ENCODE results near the gene USP6. TPM values are rescaled to one million over a fixed set of nuclear protein-coding genes. Genes with fewer than 3 reads are reported as not detected.
"Not testable (repeated sequence)": the region's sequence is repeated elsewhere in the genome, so short reads cannot be mapped to it uniquely, and the experiment has no call there.

Gene USP6
- total RNA-seq, 1 donor from 2014 or later, result 0.30 TPM

- no peaks in the 10 kb centered on the region for H3K9me3 ChIP-seq
- H3K4me1 ChIP-seq, result no peaks in the 10 kb centered on the region
- no peak for TF ChIP-seq CTCF (IDR thresholded peaks at IDR 0.05)
- peak in 1 of 2 donors; percentile 28 for ATAC-seq
- peak; percentile 26 for DNase-seq
- intact Hi-C loops (cut with DNase I), result no loop called here
- H3K36me3 ChIP-seq, result peaks cover 41% of the 10 kb centered on the region
- H3K27me3 ChIP-seq (ENCODE audit: low read depth), result no peaks in the 10 kb centered on the region
- H3K4me3 ChIP-seq, result no peak overlapping the region
- no peak overlapping the region for H3K27ac ChIP-seq
Observed at GRCh38 chr17:5211458-5211857, 95.6 kb downstream of the USP6 start.

- ATAC-seq; H3K9me3 ChIP-seq; DNase-seq; H3K27me3 ChIP-seq (ENCODE audit: low read depth); H3K4me1 ChIP-seq; H3K27ac ChIP-seq; intact Hi-C loops (cut with DNase I); H3K4me3 ChIP-seq: not testable (repeated sequence)
- H3K36me3 ChIP-seq, result peaks cover 39% of the 10 kb centered on the region
Observed at GRCh38 chr17:5217562-5217961, 101.7 kb downstream of the USP6 start.

- no peak overlapping the region for H3K27ac ChIP-seq
- no peaks in the 10 kb centered on the region for H3K9me3 ChIP-seq
- TF ChIP-seq CTCF (IDR thresholded peaks at IDR 0.05), result no peak
- H3K27me3 ChIP-seq (ENCODE audit: low read depth), result no peaks in the 10 kb centered on the region
- intact Hi-C loops (cut with DNase I), result no loop called here
- H3K4me1 ChIP-seq, result no peaks in the 10 kb centered on the region
- DNase-seq (peak; percentile 2), ATAC-seq (no peak)
- H3K4me3 ChIP-seq, result no peak overlapping the region
- H3K36me3 ChIP-seq, result peaks cover 39% of the 10 kb centered on the region
Observed at GRCh38 chr17:5219536-5219935, 103.7 kb downstream of the USP6 start.

GRCh38 chr17:5220074-5220473, 104.2 kb downstream of the USP6 start:
- DNase-seq (peak; percentile 2), ATAC-seq (no peak)
- no peaks in the 10 kb centered on the region for H3K27me3 ChIP-seq (ENCODE audit: low read depth)
- intact Hi-C loops (cut with DNase I), result no loop called here
- peaks cover 33% of the 10 kb centered on the region for H3K36me3 ChIP-seq
- H3K4me3 ChIP-seq, result no peak overlapping the region
- no peak overlapping the region for H3K27ac ChIP-seq
- H3K9me3 ChIP-seq, result no peaks in the 10 kb centered on the region
- no peak for TF ChIP-seq CTCF (IDR thresholded peaks at IDR 0.05)
- no peaks in the 10 kb centered on the region for H3K4me1 ChIP-seq

- intact Hi-C loops (cut with DNase I); H3K27ac ChIP-seq; H3K4me3 ChIP-seq; DNase-seq; H3K9me3 ChIP-seq; H3K27me3 ChIP-seq (ENCODE audit: low read depth); ATAC-seq: not testable (repeated sequence)
- H3K4me1 ChIP-seq, result peaks cover 15% of the 10 kb centered on the region
- peaks cover 22% of the 10 kb centered on the region for H3K36me3 ChIP-seq
Observed at GRCh38 chr17:5221912-5222311, 106.1 kb downstream of the USP6 start.

Other genes starting within 250 kb of the USP6 start
- gene C17orf107, start 216.5 kb upstream of the USP6 start, total RNA-seq, result 2.2 TPM
- 0.71 TPM for gene CHRNE, start 212.9 kb upstream of the USP6 start, total RNA-seq
- 0.92 TPM for gene GP1BA, start 183.8 kb upstream of the USP6 start, total RNA-seq
- 59.9 TPM for gene SLC25A11, start 176.0 kb upstream of the USP6 start, total RNA-seq
- gene RNF167, start 175.8 kb upstream of the USP6 start, total RNA-seq, result 97.5 TPM
- gene PFN1, start 167.5 kb upstream of the USP6 start, total RNA-seq, result 528 TPM
- gene ENO3, start 164.9 kb upstream of the USP6 start, total RNA-seq, result 8.2 TPM
- 56.3 TPM for gene SPAG7, start 148.2 kb upstream of the USP6 start, total RNA-seq
- gene CAMTA2, start 128.4 kb upstream of the USP6 start, total RNA-seq, result 49.9 TPM
- gene INCA1, start 118.5 kb upstream of the USP6 start, total RNA-seq, result 1.9 TPM
- gene KIF1C, start 118.1 kb upstream of the USP6 start, total RNA-seq, result 182 TPM
- gene SLC52A1, start 80.6 kb upstream of the USP6 start, total RNA-seq, result 0.86 TPM
- 7.1 TPM for gene ZFP3, start 37.6 kb upstream of the USP6 start, total RNA-seq
- 11.4 TPM for gene ZNF232, start 4.2 kb upstream of the USP6 start, total RNA-seq
- gene ZNF594, start 75.8 kb downstream of the USP6 start, total RNA-seq, result 8.7 TPM
- 35.5 TPM for gene SCIMP, start 118.8 kb downstream of the USP6 start, total RNA-seq
- gene RABEP1, start 166.3 kb downstream of the USP6 start, total RNA-seq, result 44.2 TPM